Loucy (cell line): Measurements from ENCODE around the gene SSBP3.

Source experiments
- H2AFZ ChIP-seq: fragments of 200-600 bp; sonication (generic); 2 replicates; pipeline ENCODE4 v1.6.0; 2016; ENCODE audit warnings: antibody characterized with exemption, mild to moderate bottlenecking, low read length, moderate library complexity
- H3F3A ChIP-seq: fragments of 200-600 bp; 2 replicates; pipeline ENCODE4 v1.6.0; 2016; ENCODE audit warnings: antibody characterized with exemption, low read depth, mild to moderate bottlenecking
- H3K27me3 ChIP-seq: fragments of 200-600 bp; sonication (generic); 2 replicates; pipeline ENCODE4 v1.6.1; 2014; ENCODE audit warnings: low read length, mild to moderate bottlenecking; ENCODE audit not compliant: insufficient read depth, poor library complexity, severe bottlenecking
- H3K36me3 ChIP-seq: fragments of 200-600 bp; sonication (generic); 2 replicates; pipeline ENCODE4 v1.6.1; 2016; ENCODE audit warnings: low read length; ENCODE audit not compliant: insufficient read depth
- H3K4me1 ChIP-seq: fragments of 200-600 bp; sonication (generic); 2 replicates; pipeline ENCODE4 v1.5.1; 2014; ENCODE audit warnings: low read length, mild to moderate bottlenecking; ENCODE audit not compliant: insufficient read depth, poor library complexity, severe bottlenecking
- H3K4me2 ChIP-seq: fragments of 200-600 bp; sonication (generic); 2 replicates; pipeline ENCODE4 v1.6.0; 2014; ENCODE audit warnings: antibody characterized with exemption, low read length, low read depth, mild to moderate bottlenecking; ENCODE audit not compliant: poor library complexity, severe bottlenecking
- H3K4me3 ChIP-seq: fragments of 200-600 bp; sonication (generic); 2 replicates; pipeline ENCODE4 v1.5.1; 2014; ENCODE audit warnings: low read length, mild to moderate bottlenecking, mixed read lengths; ENCODE audit not compliant: poor library complexity, severe bottlenecking
- H3K79me2 ChIP-seq: fragments of 200-600 bp; sonication (generic); 2 replicates; pipeline ENCODE4 v1.6.1; 2014; ENCODE audit warnings: low read length; ENCODE audit not compliant: insufficient read depth
- H3K9ac ChIP-seq: fragments of 200-600 bp; sonication (generic); 2 replicates; pipeline ENCODE4 v1.6.0; 2014; ENCODE audit warnings: mild to moderate bottlenecking, low read depth, low read length, moderate library complexity; ENCODE audit not compliant: poor library complexity, severe bottlenecking
- H3K9me2 ChIP-seq: fragments of 200-600 bp; sonication (generic); replicated peaks from 2 replicates; pipeline ENCODE4 v1.6.1; 2016; ENCODE audit warnings: low read depth, low read length, mixed read lengths
- H3K9me3 ChIP-seq: fragments of 200-600 bp; sonication (generic); 2 replicates; pipeline ENCODE4 v1.6.1; 2014; ENCODE audit warnings: mild to moderate bottlenecking, antibody characterized with exemption, low read length, low read depth; ENCODE audit not compliant: insufficient read depth
- H4K20me1 ChIP-seq: fragments of 200-600 bp; sonication (generic); 2 replicates; pipeline ENCODE4 v1.6.0; 2014; ENCODE audit warnings: antibody characterized with exemption, low read length, mild to moderate bottlenecking; ENCODE audit not compliant: insufficient read depth, poor library complexity, severe bottlenecking
- CTCF ChIP-seq: fragments of 200-600 bp; sonication (generic); conservative IDR thresholded peaks from 2 replicates; pipeline ENCODE4 v1.5.1; 2014; ENCODE audit warnings: mild to moderate bottlenecking, antibody characterized with exemption, low read length
- EZH2phosphoT487 ChIP-seq: fragments of 200-600 bp; IDR thresholded peaks from 2 replicates; pipeline ENCODE4 v1.6.1; 2018; ENCODE audit warnings: antibody characterized with exemption, mild to moderate bottlenecking, moderate library complexity, borderline replicate concordance

Gene SSBP3

GRCh38 chr1:54296666-54297065 lies 109.5 kb downstream of the SSBP3 start:
- Histone ChIP-seq H3K9ac (no peak overlapping the region), H3K27me3 (no peaks in the 10 kb centered on the region), H3K4me2 (no peak overlapping the region), H3K4me3 (no peak overlapping the region), H3K4me1 (peaks cover 17% of the 10 kb centered on the region), H3K9me3 (no peaks in the 10 kb centered on the region), H2AFZ (no peak overlapping the region), H4K20me1 (peaks cover 23% of the 10 kb centered on the region), H3F3A (no peaks in the 10 kb centered on the region), H3K79me2 (peaks cover 93% of the 10 kb centered on the region; the same call in 1 of the 2 replicates), H3K36me3 (no peaks in the 10 kb centered on the region), H3K9me2 (no peaks in the 10 kb centered on the region)
- TF ChIP-seq EZH2phosphoT487 (no peak), CTCF (no peak)

DNA sequence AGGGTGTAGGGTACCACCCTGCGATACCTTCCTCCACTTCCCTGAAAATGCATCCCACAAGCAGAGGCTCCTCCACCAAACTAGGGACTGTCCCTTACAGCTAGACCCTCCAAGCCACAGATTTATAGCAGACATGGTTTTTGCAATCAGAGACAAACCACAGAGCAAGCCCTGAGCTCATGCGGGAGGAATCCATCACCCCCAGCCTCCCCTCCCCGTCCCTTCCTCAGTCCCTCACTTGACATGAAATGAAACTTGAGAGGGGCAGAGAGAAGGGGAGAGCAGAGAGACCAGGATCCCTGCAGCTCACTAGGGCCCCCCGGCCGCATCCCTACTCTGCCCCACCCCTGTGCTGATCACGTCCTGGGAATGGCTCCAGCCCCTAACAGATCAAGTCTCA lies 111.3 kb downstream of the SSBP3 start:
- H4K20me1 ChIP-seq, result peaks cover 29% of the 10 kb centered on the region
- H2AFZ ChIP-seq, result no peak overlapping the region
- H3K9ac ChIP-seq, result no peak overlapping the region
- no peaks in the 10 kb centered on the region for H3K9me2 ChIP-seq
- H3K79me2 ChIP-seq, result peaks cover 90% of the 10 kb centered on the region; the same call in 1 of the 2 replicates
- no peak for TF ChIP-seq CTCF
- no peak for TF ChIP-seq EZH2phosphoT487
- peaks cover 17% of the 10 kb centered on the region for H3K4me1 ChIP-seq
- H3K27me3 ChIP-seq, result no peaks in the 10 kb centered on the region
- no peaks in the 10 kb centered on the region for H3F3A ChIP-seq
- H3K4me2 ChIP-seq, result no peak overlapping the region
- no peaks in the 10 kb centered on the region for H3K36me3 ChIP-seq
- no peak overlapping the region for H3K4me3 ChIP-seq
- no peaks in the 10 kb centered on the region for H3K9me3 ChIP-seq

GRCh38 chr1:54292002-54292911 lies 113.9 kb downstream of the SSBP3 start:
- Histone ChIP-seq H3K4me2 (no peak overlapping the region), H3K4me1 (peaks cover 7% of the 10 kb centered on the region), H3K9me3 (no peaks in the 10 kb centered on the region), H3K9ac (no peak overlapping the region), H3K79me2 (peaks cover 87% of the 10 kb centered on the region; the same call in 1 of the 2 replicates), H2AFZ (no peak overlapping the region), H3K27me3 (no peaks in the 10 kb centered on the region), H3K36me3 (no peaks in the 10 kb centered on the region), H3F3A (no peaks in the 10 kb centered on the region), H3K4me3 (no peak overlapping the region), H3K9me2 (no peaks in the 10 kb centered on the region), H4K20me1 (peaks cover 20% of the 10 kb centered on the region)
- no peak for TF ChIP-seq EZH2phosphoT487
- TF ChIP-seq CTCF, result no peak
